Type B pancreatic cell (in vitro differentiated cells): Measurements from ENCODE around the gene LGI1. TPM values are rescaled to one million over a fixed set of nuclear protein-coding genes. Genes with fewer than 3 reads are reported as not detected.

Source experiments
- DNase-seq: peaks from one replicate; pipeline ENCODE4 v3.0.0; 2021; ENCODE audit warnings: mixed read lengths; ENCODE audit not compliant: unreplicated experiment; ENCODE audit errors: extremely low spot score
- H3K27ac Mint-ChIP-seq: 2 replicates; pipeline ENCODE4 v1.8.0; 2021; ENCODE audit warnings: mild to moderate bottlenecking, mixed read lengths
- H3K27me3 Mint-ChIP-seq: 2 replicates; pipeline ENCODE4 v1.8.0; 2021; ENCODE audit warnings: mixed read lengths
- H3K36me3 Mint-ChIP-seq: 2 replicates; pipeline ENCODE4 v1.8.0; 2021; ENCODE audit warnings: mixed read lengths
- H3K4me1 Mint-ChIP-seq: one replicate; pipeline ENCODE4 v1.8.0; 2021; ENCODE audit warnings: mixed read lengths; ENCODE audit not compliant: unreplicated experiment
- H3K4me3 Mint-ChIP-seq: 2 replicates; pipeline ENCODE4 v1.8.0; 2021; ENCODE audit warnings: mild to moderate bottlenecking, mixed read lengths
- H3K9me3 Mint-ChIP-seq: 2 replicates; pipeline ENCODE4 v1.8.0; 2021; ENCODE audit warnings: mixed read lengths
- total RNA-seq: library from RNA; stranded (reverse); gene quantifications from 2 replicates; pipeline ENCODE4 v1.2.1, GENCODE V29; 2021; ENCODE audit warnings: low replicate concordance
- TF ChIP-seq, protein P1 (sequence below): fragments of 200-600 bp; sonication (generic); conservative IDR thresholded peaks from 2 replicates; pipeline ENCODE4 v1.5.0; 2021; ENCODE audit warnings: antibody characterized with exemption, mild to moderate bottlenecking

The LGI1 gene
- total RNA-seq, 1 donor from 2014 or later, result 0.85 TPM

DNA sequence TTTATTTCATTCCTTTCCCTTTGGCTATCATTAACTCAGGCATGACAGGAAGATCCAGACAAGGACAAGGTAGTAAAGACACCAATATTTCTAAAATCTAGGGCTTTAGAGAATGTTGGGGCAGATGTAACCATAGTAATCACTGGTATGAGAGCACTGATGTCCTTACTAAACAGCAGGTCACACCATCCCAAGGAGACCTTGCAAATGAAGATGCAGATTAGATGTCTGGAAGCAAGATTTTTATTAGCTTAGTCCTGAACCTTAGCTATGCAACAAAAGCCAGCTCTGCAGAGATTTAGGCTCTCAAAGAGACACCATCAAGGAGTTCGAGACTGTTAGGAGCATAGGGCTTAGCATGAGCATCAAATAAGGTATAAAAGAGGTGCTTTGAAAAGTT, 31.7 kb upstream of the LGI1 start:
- H3K4me3 Mint-ChIP-seq, result no peak overlapping the region
- H3K27me3 Mint-ChIP-seq, result peaks cover 45% of the 10 kb centered on the region
- H3K27ac Mint-ChIP-seq, result no peak overlapping the region

DNA sequence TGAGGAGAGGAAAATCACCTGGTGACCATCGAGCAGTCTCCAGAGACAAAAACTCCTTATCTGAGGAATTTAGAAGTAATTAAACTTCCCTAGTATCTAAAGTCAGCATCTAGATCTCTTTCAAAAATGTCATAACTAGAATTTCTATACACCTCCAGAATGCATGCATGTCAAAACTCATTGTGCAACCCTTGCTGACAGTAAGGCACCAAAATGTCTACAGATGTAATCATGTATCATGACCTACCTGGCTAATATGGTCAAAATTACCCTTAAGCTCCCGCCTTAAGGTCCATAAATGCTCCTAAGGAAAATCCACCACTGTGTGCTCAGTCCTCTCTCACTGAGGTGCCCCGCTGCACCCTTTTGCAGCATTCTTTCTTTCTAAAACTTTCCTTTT, 16.4 kb upstream of the LGI1 start:
- H3K36me3 Mint-ChIP-seq, result no peaks in the 10 kb centered on the region
- H3K27ac Mint-ChIP-seq, result no peak overlapping the region
- TF ChIP-seq, protein P1, sequence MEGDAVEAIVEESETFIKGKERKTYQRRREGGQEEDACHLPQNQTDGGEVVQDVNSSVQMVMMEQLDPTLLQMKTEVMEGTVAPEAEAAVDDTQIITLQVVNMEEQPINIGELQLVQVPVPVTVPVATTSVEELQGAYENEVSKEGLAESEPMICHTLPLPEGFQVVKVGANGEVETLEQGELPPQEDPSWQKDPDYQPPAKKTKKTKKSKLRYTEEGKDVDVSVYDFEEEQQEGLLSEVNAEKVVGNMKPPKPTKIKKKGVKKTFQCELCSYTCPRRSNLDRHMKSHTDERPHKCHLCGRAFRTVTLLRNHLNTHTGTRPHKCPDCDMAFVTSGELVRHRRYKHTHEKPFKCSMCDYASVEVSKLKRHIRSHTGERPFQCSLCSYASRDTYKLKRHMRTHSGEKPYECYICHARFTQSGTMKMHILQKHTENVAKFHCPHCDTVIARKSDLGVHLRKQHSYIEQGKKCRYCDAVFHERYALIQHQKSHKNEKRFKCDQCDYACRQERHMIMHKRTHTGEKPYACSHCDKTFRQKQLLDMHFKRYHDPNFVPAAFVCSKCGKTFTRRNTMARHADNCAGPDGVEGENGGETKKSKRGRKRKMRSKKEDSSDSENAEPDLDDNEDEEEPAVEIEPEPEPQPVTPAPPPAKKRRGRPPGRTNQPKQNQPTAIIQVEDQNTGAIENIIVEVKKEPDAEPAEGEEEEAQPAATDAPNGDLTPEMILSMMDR, result no peak
- no peaks in the 10 kb centered on the region for H3K9me3 Mint-ChIP-seq
- no peak overlapping the region for H3K4me3 Mint-ChIP-seq
- peaks cover 7% of the 10 kb centered on the region for H3K27me3 Mint-ChIP-seq
- DNase-seq, result no peak
- H3K4me1 Mint-ChIP-seq, result peaks cover 4% of the 10 kb centered on the region

More for the DNA sequence above, 31.7 kb upstream of the LGI1 start:
- no peak for DNase-seq
- no peaks in the 10 kb centered on the region for H3K4me1 Mint-ChIP-seq
- H3K9me3 Mint-ChIP-seq, result no peaks in the 10 kb centered on the region
- TF ChIP-seq, protein P1, result no peak
- no peaks in the 10 kb centered on the region for H3K36me3 Mint-ChIP-seq

DNA sequence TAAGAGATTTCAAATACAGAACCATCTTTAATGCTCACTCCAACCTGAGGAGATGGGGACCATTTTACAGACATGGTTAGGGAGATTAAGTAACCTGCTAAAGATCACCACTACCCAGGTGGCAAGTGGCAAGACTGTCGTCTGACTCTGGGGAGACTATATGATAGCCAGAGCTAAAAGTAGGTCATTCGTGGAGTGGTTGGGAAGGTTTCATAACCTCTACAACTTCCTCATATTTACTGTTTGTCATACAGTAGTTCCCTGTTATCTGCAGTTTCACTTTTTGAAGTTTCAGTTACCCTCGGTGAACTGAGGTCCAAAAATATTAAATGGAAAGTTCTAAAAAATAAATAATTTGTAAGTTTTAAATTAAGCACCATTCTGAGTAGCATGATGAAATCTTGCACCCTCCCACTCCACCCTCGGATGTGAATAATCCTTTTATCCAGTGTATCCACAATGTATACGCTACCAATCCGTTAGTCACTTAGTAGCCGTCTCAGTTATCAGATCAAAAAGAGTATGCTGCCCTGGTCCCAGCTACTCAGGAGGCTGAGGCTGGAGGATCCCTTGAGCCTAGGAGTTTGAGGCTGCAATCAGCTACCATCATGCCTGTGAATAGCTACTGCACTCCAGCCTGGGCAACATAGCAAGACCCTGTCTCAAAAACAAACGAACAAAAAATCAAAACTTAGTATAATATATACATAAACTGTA, 14.9 kb upstream of the LGI1 start:
- Mint-ChIP-seq H3K27ac (no peak overlapping the region), H3K27me3 (peaks cover 4% of the 10 kb centered on the region), H3K4me3 (no peak overlapping the region), H3K9me3 (no peaks in the 10 kb centered on the region), H3K36me3 (no peaks in the 10 kb centered on the region), H3K4me1 (peaks cover 4% of the 10 kb centered on the region)
- DNase-seq, result no peak
- TF ChIP-seq, protein P1, result no peak

DNA sequence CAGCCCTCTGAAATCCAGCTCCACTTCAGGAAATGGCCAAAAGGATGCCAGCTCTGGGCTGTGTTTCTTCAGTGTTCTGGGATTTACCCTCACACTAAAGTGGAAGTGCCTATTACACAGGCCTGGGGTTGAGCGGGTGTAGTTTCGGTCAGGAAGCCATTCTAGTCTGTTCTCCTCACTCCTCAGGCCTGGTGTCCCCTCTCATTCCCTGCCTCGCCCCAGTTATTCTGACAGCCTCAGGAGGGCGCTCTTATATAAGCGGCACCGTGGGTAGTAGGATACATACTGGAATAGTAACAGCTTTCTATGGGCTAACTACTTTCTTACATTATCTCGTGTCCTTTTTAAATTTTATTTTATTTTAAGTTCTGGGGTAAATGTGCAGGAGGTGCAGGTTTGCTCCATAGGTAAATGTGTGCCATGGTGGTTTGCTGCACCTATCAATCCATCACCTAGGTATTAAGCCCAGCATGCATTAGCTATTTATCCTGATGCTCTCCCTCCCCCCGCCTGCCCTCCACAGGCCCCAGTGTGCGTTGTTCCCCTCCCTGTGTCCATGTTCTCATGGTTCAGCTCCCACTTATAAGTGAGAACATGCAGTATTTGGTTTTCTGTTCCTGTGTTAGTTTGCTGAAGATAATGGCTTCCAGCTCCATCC, 12.2 kb upstream of the LGI1 start:
- TF ChIP-seq, protein P1, result peak; percentile 60
- Mint-ChIP-seq H3K36me3 (no peaks in the 10 kb centered on the region), H3K4me3 (no peak overlapping the region), H3K27me3 (peaks cover 3% of the 10 kb centered on the region), H3K4me1 (peaks cover 20% of the 10 kb centered on the region), H3K9me3 (no peaks in the 10 kb centered on the region), H3K27ac (no peak overlapping the region)
- DNase-seq, result no peak

DNA sequence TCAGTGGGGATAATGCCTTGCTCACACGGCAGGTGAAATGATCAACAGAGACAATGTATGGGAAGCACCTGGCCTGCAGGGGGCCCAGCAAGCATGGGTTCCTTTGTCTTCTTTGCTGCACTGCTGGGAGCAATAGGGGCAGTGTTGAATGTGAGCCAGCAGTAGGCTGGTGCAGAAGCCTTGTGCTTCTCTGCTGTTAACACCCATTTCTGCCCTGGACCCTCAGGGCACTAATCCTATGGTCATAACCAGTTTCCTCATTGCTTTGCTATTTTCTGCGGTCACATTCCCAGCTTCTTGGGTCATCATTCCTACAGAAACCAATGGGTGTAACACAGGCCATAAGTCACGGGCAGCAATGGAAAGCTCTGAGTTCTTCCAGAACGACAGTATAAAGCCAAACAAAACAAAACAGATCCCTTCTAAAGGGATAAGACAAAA, 10.9 kb upstream of the LGI1 start:
- Mint-ChIP-seq H3K27me3 (peaks cover 5% of the 10 kb centered on the region), H3K27ac (peak overlapping the region; percentile 80), H3K4me1 (peaks cover 24% of the 10 kb centered on the region), H3K36me3 (no peaks in the 10 kb centered on the region), H3K9me3 (no peaks in the 10 kb centered on the region), H3K4me3 (no peak overlapping the region)
- TF ChIP-seq, protein P1, result peak; percentile 50
- DNase-seq, result no peak
